Spleen (tissue), 7 donors: ENCODE measurements around the gene MOGAT3.

ENCODE experiments used
- POLR2A ChIP-seq, 3 donors: fragments of 450-650 bp; IDR thresholded peaks; one replicate each; pipeline ENCODE4 v1.5.1; 2017; ENCODE audit warnings: antibody characterized with exemption in 3 of 3, mild to moderate bottlenecking in 1 of 3
- POLR2AphosphoS5 ChIP-seq, 3 donors: sonication (generic); formaldehyde crosslinking; IDR thresholded peaks; one replicate each; pipeline ENCODE4 v1.5.1; 2017; ENCODE audit warnings: antibody characterized with exemption in 3 of 3
- TF ChIP-seq, protein P1 (sequence below), 11 experiments: fragments of 200-600 bp in 7 of 11; fragments of 450-650 bp in 4 of 11; sonication (generic) in 4 of 11; IDR thresholded peaks in 8 of 11; conservative IDR thresholded peaks in 3 of 11; 1 replicate in 7 of 11; 2 replicates in 4 of 11; pipeline versions ENCODE4 v1.4.0 to v1.8.0; 2016 to 2021; ENCODE audit warnings: antibody characterized with exemption in 11 of 11, inconsistent platforms in 4 of 11, mild to moderate bottlenecking in 1 of 11
- donor health status: DM: no; HTN: no; CAD: no; lungs with moderate emphysema.
- donor health status: DM: no; HTN: no; CAD: no.
- donor health status: DM: no; HTN: no; CAD: no.

DNA sequence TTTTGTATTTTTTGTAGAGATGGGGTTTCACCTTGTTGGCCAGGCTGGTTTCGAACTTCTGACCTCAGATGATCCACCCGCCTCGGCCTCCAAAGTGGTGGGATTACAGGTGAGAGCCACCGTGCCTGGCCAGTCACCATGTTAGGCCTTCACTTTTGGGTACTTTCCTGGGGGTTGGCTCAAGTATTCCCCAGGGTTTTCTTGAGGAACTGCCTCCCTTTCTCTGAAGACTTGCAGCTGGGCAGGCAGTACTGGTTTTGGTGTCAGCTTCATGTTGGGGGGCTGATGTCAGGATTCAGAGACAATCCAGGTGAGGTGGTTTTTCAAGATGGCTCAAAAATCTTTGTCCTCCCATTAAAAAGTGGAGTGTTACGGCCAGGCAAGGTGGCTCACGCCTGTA lies 24.8 kb upstream of the MOGAT3 start:
- TF ChIP-seq, protein P1, sequence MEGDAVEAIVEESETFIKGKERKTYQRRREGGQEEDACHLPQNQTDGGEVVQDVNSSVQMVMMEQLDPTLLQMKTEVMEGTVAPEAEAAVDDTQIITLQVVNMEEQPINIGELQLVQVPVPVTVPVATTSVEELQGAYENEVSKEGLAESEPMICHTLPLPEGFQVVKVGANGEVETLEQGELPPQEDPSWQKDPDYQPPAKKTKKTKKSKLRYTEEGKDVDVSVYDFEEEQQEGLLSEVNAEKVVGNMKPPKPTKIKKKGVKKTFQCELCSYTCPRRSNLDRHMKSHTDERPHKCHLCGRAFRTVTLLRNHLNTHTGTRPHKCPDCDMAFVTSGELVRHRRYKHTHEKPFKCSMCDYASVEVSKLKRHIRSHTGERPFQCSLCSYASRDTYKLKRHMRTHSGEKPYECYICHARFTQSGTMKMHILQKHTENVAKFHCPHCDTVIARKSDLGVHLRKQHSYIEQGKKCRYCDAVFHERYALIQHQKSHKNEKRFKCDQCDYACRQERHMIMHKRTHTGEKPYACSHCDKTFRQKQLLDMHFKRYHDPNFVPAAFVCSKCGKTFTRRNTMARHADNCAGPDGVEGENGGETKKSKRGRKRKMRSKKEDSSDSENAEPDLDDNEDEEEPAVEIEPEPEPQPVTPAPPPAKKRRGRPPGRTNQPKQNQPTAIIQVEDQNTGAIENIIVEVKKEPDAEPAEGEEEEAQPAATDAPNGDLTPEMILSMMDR (IDR thresholded peaks at IDR 0.05 in 8 of 11, conservative IDR thresholded peaks at IDR 0.05 in 3 of 11) = no peak
- no peak for TF ChIP-seq POLR2A (IDR thresholded peaks at IDR 0.05)
- no peak for TF ChIP-seq POLR2AphosphoS5 (IDR thresholded peaks at IDR 0.05)
